ENCODE results near the gene PRPS2. TPM values are rescaled to one million over a fixed set of nuclear protein-coding genes. Genes with fewer than 3 reads are reported as not detected.

Gene PRPS2
- total RNA-seq, 2 experiments from 2014 or later, result 64.6 to 66.9 TPM

Other genes with a start within 250 kb of the PRPS2 start
- gene TLR7, start 75.7 kb downstream of the PRPS2 start, total RNA-seq, result not detected
- gene TLR8, start 115.2 kb downstream of the PRPS2 start, total RNA-seq, result not detected
- over 10,000 TPM; 10,813 to 11,021 TPM for gene TMSB4X, start 183.7 kb downstream of the PRPS2 start, total RNA-seq

All from activated CD4-positive, alpha-beta memory T cell treated with anti-CD3 and anti-CD28 coated beads, Interleukin-2, amount 10 ng/mL, durations not matched to agents 7 days and 5 days (primary cell).